GM12878 (cell line): Measurements from ENCODE around the gene UBXN7. TPM values are rescaled to one million over a fixed set of nuclear protein-coding genes. Genes with fewer than 3 reads are reported as not detected.
"Not testable (repeated sequence)": the region's sequence is repeated elsewhere in the genome, so short reads cannot be mapped to it uniquely, and the experiment has no call there.

Experiments
- ATAC-seq: fragments of 200-7000 bp; cut with Tn5 transposase; 3 replicates; pipeline ENCODE4 v1.9.1; 2020; ENCODE audit warnings: mild to moderate bottlenecking, moderate library complexity
- BruUV-seq: library from RNA; stranded (reverse); fragments of 400-500 nt; replicated peaks from 2 replicates; lab custom pipeline; 2021; lab: Mats Ljungman, UMichigan
- CTCF ChIA-PET: fragments of 300-600 bp; sonication (Branson Sonifier 250); formaldehyde crosslinking; extraction: SDS; loops from one replicate; lab custom pipeline; 2021; ENCODE audit warnings: inconsistent platforms; lab: Yijun Ruan, JAX
- POLR2A ChIA-PET: fragments of 350-600 bp; formaldehyde crosslinking; extraction: SDS; loops from one replicate; lab custom pipeline; 2021; ENCODE audit warnings: inconsistent platforms; lab: Charles Lee
- RAD21 ChIA-PET: fragments of 300-600 bp; sonication (Branson Sonifier 250); formaldehyde crosslinking; loops from one replicate; lab custom pipeline; 2023; ENCODE audit warnings: antibody characterized with exemption; ENCODE audit not compliant: unreplicated experiment; lab: Charles Lee
- SMC1A ChIA-PET: fragments of 300-600 bp; sonication (Branson Sonifier 250); formaldehyde crosslinking; loops from one replicate; lab custom pipeline; 2023; ENCODE audit not compliant: unreplicated experiment, uncharacterized antibody; lab: Charles Lee
- DNase-seq: peaks from one replicate; pipeline ENCODE4 v3.0.0-alpha.2; 2011; ENCODE audit warnings: low read depth, low spot score
- FAIRE-seq: peaks from 3 replicates; lab custom pipeline; 2011; peaks lifted over from hg19 to GRCh38; lab: Jason Lieb, UNC
- H2AFZ ChIP-seq: 2 replicates; pipeline ENCODE4 v1.6.0; 2011; ENCODE audit warnings: low read depth, low read length, control low read depth; ENCODE audit not compliant: control insufficient read depth
- H3K27ac ChIP-seq: 2 replicates; pipeline ENCODE4 v1.5.1; 2011; ENCODE audit warnings: control low read depth; ENCODE audit not compliant: control insufficient read depth, insufficient read depth
- H3K27me3 ChIP-seq, 2 experiments: replicated peaks in 1 of 2; 2 replicates each; pipeline versions ENCODE4 v1.6.0 to v1.6.1; 2011; ENCODE audit warnings: low read length in 1 of 2; ENCODE audit not compliant: control insufficient read depth in 2 of 2, insufficient read depth in 2 of 2
- H3K36me3 ChIP-seq, 2 experiments: 2 replicates each; pipeline ENCODE4 v1.5.1; 2011; ENCODE audit warnings: low read length in 1 of 2; ENCODE audit not compliant: control insufficient read depth in 2 of 2, insufficient read depth in 2 of 2
- H3K4me1 ChIP-seq: 2 replicates; pipeline ENCODE4 v1.6.1; 2011; ENCODE audit warnings: mild to moderate bottlenecking, low read length, moderate library complexity, mixed read lengths; ENCODE audit not compliant: control insufficient read depth, insufficient read depth
- H3K4me2 ChIP-seq: 2 replicates; pipeline ENCODE4 v1.6.0; 2011; ENCODE audit warnings: control low read depth; ENCODE audit not compliant: control insufficient read depth, insufficient read depth
- H3K4me3 ChIP-seq: fragments of 200-600 bp; sonication (generic); 2 replicates; pipeline ENCODE4 v1.5.1; 2016
- H3K79me2 ChIP-seq: 2 replicates; pipeline ENCODE4 v1.6.0; 2011; ENCODE audit warnings: low read length; ENCODE audit not compliant: control insufficient read depth, insufficient read depth
- H3K9ac ChIP-seq: 2 replicates; pipeline ENCODE4 v1.8.0; 2011; ENCODE audit warnings: low read length, control low read depth, mixed read lengths; ENCODE audit not compliant: control insufficient read depth, insufficient read depth
- H3K9me3 ChIP-seq: replicated peaks from 3 replicates; pipeline ENCODE4 v1.5.1; 2011; ENCODE audit warnings: mild to moderate bottlenecking, low read length; ENCODE audit not compliant: control insufficient read depth, insufficient read depth
- H4K20me1 ChIP-seq: 2 replicates; pipeline ENCODE4 v1.6.0; 2011; ENCODE audit not compliant: control insufficient read depth, insufficient read depth
- SMARCA5 ChIP-seq: fragments of 450-650 bp; IDR thresholded peaks from 2 replicates; pipeline ENCODE4 v1.6.1; 2017; ENCODE audit warnings: mild to moderate bottlenecking
- SPI1 ChIP-seq: IDR thresholded peaks from 2 replicates; pipeline ENCODE4 v1.6.1; 2011; ENCODE audit warnings: low read depth, mild to moderate bottlenecking, low read length, moderate library complexity, borderline replicate concordance; ENCODE audit not compliant: insufficient read depth
- WGBS: methylation state at CpG from one replicate; pipeline ENCODE4 v1.1.6; 2016; ENCODE audit warnings: low lambda C conversion rate; ENCODE audit not compliant: insufficient replicate concordance, insufficient coverage; ENCODE audit errors: missing lambda C conversion rate; 5-methylcytosine and 5-hydroxymethylcytosine counted together
- in situ Hi-C: fragments of 300-500 bp; cut with MboI; formaldehyde crosslinking; loops from 9 replicates; pipeline ENCODE4 v1.14.3; 2018; ENCODE audit warnings: mixed read lengths
- intact Hi-C: fragments of 100-400 bp; cut with micrococcal nuclease; formaldehyde crosslinking; loops from one replicate; pipeline ENCODE4 v1.14.2; 2022; ENCODE audit not compliant: unreplicated experiment
- polyA plus RNA-seq, 11 experiments: library from polyadenylated mRNA; depleted of rRNA in 4 of 11; unstranded in 6 of 11; stranded (reverse) in 5 of 11; fragments of >200 nt; fragmentation: Nextera tagmentation in 4 of 11; fragmentation: Illumina TruSeq in 1 of 11; extraction: Ambion mirVana in 4 of 11; extraction: Trizol in 1 of 11; gene quantifications; 1 replicate in 1 of 11; 2 replicates in 10 of 11; pipeline versions ENCODE4 v1.2.1 to v1.2.3, GENCODE V29; 2011 to 2016; ENCODE audit warnings: inconsistent platforms in 2 of 11, missing spikeins in 2 of 11, low read depth in 1 of 11
- total RNA-seq, 4 experiments: library from RNA; depleted of rRNA in 3 of 4; stranded (reverse); fragments of >200 nt in 3 of 4; fragmentation: Illumina TruSeq in 1 of 4; extraction: Trizol in 1 of 4; gene quantifications; 2 replicates each; pipeline versions ENCODE4 v1.2.1 to v1.2.3, GENCODE V29; 2013 to 2021

The UBXN7 gene
- total and polyA plus RNA-seq, 10 of the 15 experiments (the other 5 are each of a cell fraction or from before 2014, with no cell fraction given) = 4.8 to 78.4 (median 24.9) TPM

- BruUV-seq = no TSS peak
- H2AFZ ChIP-seq = no peak overlapping the region
- FAIRE-seq (no peak), DNase-seq (no peak), ATAC-seq (no peak; the same call in 1 of the 3 replicates)
- in situ Hi-C loops = no loop called here
- no peaks in the 10 kb centered on the region for H3K27me3 ChIP-seq
- H3K4me2 ChIP-seq = no peak overlapping the region
- RAD21 ChIA-PET = no interaction called here
- CTCF ChIA-PET = interaction anchor here (1.4 kb wide), 1 partner anchor 10 kb away, joined by 3 read pairs; no protein-coding TSS in a partner anchor
- H3K79me2 ChIP-seq = no peaks in the 10 kb centered on the region
- H3K36me3 ChIP-seq = no peaks in the 10 kb centered on the region; a peak in 2 of 4 replicates
- no peaks in the 10 kb centered on the region for H4K20me1 ChIP-seq
- H3K4me1 ChIP-seq = peaks cover 4% of the 10 kb centered on the region; the same call in 1 of the 2 replicates
- SMC1A ChIA-PET = interaction anchor here (0.8 kb wide), 1 partner anchor 53 kb away, joined by 3 read pairs; no protein-coding TSS in a partner anchor
- H3K9ac ChIP-seq = no peak overlapping the region
- H3K27ac ChIP-seq = no peak overlapping the region
- 15% methylated on average over 4 of the region's 4 CpGs for WGBS
- 0 out of 2 replicates have a peak, but pooled peaks have one; percentile 4 for TF ChIP-seq SPI1
- no peak for TF ChIP-seq SMARCA5
- intact Hi-C loops = no loop called here
- POLR2A ChIA-PET = no interaction called here
- no peaks in the 10 kb centered on the region for H3K9me3 ChIP-seq
- H3K4me3 ChIP-seq = no peak overlapping the region
These were observed 87.6 kb downstream of the UBXN7 start for GRCh38 chr3:196344663-196345062.

GRCh38 chr3:196343917-196344316, 88.3 kb downstream of the UBXN7 start:
- WGBS = 94% methylated on average over 13 of the region's 14 CpGs
- not testable (repeated sequence) for DNase-seq

More at GRCh38 chr3:196343917-196344316, 88.3 kb downstream of the UBXN7 start:
- H4K20me1 ChIP-seq, H3K9me3 ChIP-seq, H3K4me2 ChIP-seq, H3K36me3 ChIP-seq, H3K4me1 ChIP-seq, H3K27ac ChIP-seq, H3K27me3 ChIP-seq, POLR2A ChIA-PET, BruUV-seq, RAD21 ChIA-PET, in situ Hi-C loops, CTCF ChIA-PET, H2AFZ ChIP-seq, ATAC-seq, H3K9ac ChIP-seq, H3K4me3 ChIP-seq, H3K79me2 ChIP-seq, intact Hi-C loops, FAIRE-seq, SMC1A ChIA-PET: not testable (repeated sequence)
